Activated B cell treated with CpG ODN at 0.5 μM for 24 hours (primary cell): ENCODE results near the gene TIMM29. TPM values are rescaled to one million over a fixed set of nuclear protein-coding genes. Genes with fewer than 3 reads are reported as not detected.

Experiments
- ATAC-seq: fragments of 200-7000 bp; cut with Tn5 transposase; one replicate; pipeline ENCODE4 v1.10.0; 2021; ENCODE audit warnings: low read depth, mild to moderate bottlenecking, moderate library complexity
- CTCF ChIA-PET: fragments of 350-600 bp; sonication (Branson Sonifier 250); formaldehyde crosslinking; loops from one replicate; lab custom pipeline; 2021; ENCODE audit warnings: antibody characterized with exemption; lab: Charles Lee
- POLR2A ChIA-PET: fragments of 350-600 bp; sonication (Branson Sonifier 250); formaldehyde crosslinking; loops from one replicate; lab custom pipeline; 2021; ENCODE audit warnings: antibody characterized with exemption; lab: Charles Lee
- DNase-seq: peaks from one replicate; pipeline ENCODE4 v3.0.0; 2022
- H3K27ac Mint-ChIP-seq: one replicate; pipeline ENCODE4 v1.8.0; 2020; ENCODE audit warnings: mixed read lengths
- H3K27me3 Mint-ChIP-seq: one replicate; pipeline ENCODE4 v1.8.0; 2021; ENCODE audit warnings: mixed read lengths
- H3K36me3 Mint-ChIP-seq: one replicate; pipeline ENCODE4 v1.8.0; 2021; ENCODE audit warnings: low read depth, mixed read lengths
- H3K4me1 Mint-ChIP-seq: one replicate; pipeline ENCODE4 v1.8.0; 2021; ENCODE audit warnings: mixed read lengths
- H3K4me3 Mint-ChIP-seq: one replicate; pipeline ENCODE4 v1.8.0; 2020; ENCODE audit warnings: mild to moderate bottlenecking, mixed read lengths
- H3K9me3 Mint-ChIP-seq: one replicate; pipeline ENCODE4 v1.8.0; 2020; ENCODE audit warnings: mixed read lengths
- CTCF ChIP-seq: fragments of 200-600 bp; IDR thresholded peaks from one replicate; pipeline ENCODE4 v1.8.0; 2022; ENCODE audit warnings: antibody characterized with exemption, mild to moderate bottlenecking
- intact Hi-C: fragments of 100-400 bp; cut with micrococcal nuclease; formaldehyde crosslinking; loops from one replicate; pipeline ENCODE4 v1.15.1; 2024
- total RNA-seq: library from RNA; stranded (reverse); gene quantifications from 2 replicates; pipeline ENCODE4 v1.2.3, GENCODE V29; 2022

The TIMM29 gene
- total RNA-seq, 1 donor from 2014 or later, result 19.5 TPM

DNA sequence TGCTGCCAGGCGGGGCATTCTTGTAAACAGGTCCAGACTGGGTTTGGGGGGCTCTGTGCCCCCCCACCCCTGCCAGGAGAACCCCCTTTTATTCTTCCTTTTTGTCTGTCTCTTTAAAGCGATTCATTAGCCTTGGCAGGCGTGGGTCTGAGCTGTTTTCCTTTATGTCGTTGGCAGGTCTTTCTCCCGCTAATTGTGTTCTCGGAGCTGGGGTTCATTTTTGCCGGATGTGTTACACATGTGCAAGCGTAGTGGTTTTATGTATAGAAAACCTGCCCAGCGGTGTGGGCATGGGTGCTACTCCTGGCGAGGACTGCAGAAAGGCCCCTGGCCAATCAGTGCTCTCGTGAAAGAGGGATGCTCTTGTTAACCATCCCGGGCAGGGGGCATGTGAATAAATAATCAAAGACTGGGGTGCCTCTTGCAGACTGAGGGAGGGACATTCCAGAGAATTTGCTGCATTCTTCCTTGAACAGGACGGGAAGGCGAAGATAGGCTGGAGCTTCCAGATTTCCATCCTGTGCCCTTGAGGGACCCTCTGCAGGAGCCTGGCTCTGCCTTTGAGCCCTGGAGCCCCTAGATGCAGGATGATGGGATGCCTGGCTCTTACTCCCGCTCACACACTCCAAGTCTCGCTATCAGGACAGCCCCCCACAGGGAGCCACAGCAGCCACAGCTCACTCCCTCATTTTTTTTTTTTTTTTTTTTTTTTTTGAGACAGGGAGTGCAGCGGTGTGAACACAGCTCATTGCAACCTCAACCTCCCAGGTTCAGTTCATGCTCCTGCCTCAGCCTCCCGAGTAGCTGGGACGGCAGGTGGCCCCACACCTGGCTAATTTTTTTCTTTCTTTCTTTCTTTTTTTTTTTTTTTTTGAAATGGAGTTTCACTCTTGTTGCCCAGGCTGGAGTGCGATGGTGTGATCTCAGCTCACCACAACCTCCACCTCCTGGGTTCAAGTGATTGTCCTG lies 43.1 kb upstream of the TIMM29 start:
- intact Hi-C loops, result no loop called here
- DNase-seq (no peak), ATAC-seq (no peak)
- peaks cover 12% of the 10 kb centered on the region for H3K4me1 Mint-ChIP-seq
- no peaks in the 10 kb centered on the region for H3K27me3 Mint-ChIP-seq
- no peak overlapping the region for H3K4me3 Mint-ChIP-seq
- ChIA-PET POLR2A (no interaction called here), CTCF (no interaction called here)
- peaks cover 3% of the 10 kb centered on the region for H3K36me3 Mint-ChIP-seq
- no peak for TF ChIP-seq CTCF
- H3K9me3 Mint-ChIP-seq, result no peaks in the 10 kb centered on the region
- no peak overlapping the region for H3K27ac Mint-ChIP-seq

DNA sequence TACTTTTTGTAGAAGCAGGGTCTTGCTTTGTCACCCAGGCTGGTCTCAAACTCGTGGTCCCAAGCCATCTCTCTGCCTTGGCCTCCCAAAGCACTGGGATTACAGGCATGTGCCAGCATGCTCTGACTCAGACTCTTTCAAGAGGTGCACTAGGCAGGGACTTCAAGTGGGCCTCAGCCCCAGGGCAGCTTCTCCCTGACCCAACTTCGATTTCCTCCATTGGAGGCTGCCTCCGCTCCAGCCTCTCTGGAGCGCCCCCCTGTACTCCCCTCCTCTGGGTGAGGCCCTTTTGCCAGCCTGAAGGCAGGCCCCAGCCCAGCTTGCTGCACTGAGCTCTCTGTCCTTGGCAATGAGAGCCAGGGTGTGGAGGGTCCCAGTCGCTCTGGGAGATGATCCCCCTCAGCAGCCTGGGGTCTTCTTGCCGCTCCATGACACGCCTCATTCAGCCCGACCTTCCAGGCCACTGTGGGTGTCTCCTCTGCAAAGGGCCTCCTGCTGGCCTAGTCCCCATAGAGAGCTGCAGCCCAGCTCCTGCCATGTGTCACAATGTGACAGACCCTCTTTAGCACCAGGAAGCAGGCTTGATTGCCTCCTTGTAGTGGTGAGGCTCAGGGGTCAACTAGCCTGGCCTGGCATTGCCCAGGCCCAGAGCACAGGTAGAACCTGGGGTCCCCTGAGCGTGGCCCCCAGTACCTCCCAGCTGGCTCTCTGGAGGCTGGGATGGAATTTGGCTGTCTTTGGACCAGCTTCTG lies 40.8 kb upstream of the TIMM29 start:
- Mint-ChIP-seq H3K4me3 (no peak overlapping the region), H3K4me1 (peaks cover 12% of the 10 kb centered on the region), H3K27me3 (no peaks in the 10 kb centered on the region), H3K36me3 (peaks cover 3% of the 10 kb centered on the region), H3K9me3 (no peaks in the 10 kb centered on the region), H3K27ac (no peak overlapping the region)
- intact Hi-C loops, result no loop called here
- ChIA-PET POLR2A (interaction anchor here (0.6 kb wide), 2 partner anchors 15 to 1881 kb away, joined by 3 to 9 read pairs; no protein-coding TSS in a partner anchor), CTCF (interaction anchor here (0.8 to 1.3 kb wide), 2 partner anchors 15 to 17 kb away, joined by 3 read pairs; no protein-coding TSS in a partner anchor)
- no peak for DNase-seq
- no peak for TF ChIP-seq CTCF
- no peak for ATAC-seq

DNA sequence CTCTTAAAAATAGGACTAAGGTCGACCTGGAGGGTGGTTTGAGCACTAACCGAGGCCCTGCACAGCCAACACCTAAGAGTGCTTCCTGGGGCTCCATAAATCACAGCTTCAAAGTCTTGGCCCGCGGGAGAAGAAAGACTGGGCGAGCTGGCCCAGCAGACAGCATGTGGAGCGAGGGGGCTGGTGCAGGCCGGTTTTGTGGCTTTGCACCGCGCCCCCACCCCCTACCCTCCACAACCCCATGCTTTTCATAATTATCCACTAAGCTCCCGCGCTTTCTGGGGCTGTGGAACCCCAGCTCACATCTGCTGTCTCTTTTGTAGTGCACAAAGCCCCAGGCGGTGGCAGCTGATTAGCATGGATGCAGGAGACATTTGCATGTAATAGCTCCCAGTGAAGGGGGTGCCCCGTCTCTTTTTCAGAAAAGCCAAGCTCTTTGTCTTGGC lies 40.2 kb upstream of the TIMM29 start:
- CTCF ChIA-PET, result interaction anchor here (0.8 to 1.3 kb wide), 3 partner anchors 16 to 24 kb away, joined by 3 read pairs; no protein-coding TSS in a partner anchor
- no peak overlapping the region for H3K4me3 Mint-ChIP-seq

DNA sequence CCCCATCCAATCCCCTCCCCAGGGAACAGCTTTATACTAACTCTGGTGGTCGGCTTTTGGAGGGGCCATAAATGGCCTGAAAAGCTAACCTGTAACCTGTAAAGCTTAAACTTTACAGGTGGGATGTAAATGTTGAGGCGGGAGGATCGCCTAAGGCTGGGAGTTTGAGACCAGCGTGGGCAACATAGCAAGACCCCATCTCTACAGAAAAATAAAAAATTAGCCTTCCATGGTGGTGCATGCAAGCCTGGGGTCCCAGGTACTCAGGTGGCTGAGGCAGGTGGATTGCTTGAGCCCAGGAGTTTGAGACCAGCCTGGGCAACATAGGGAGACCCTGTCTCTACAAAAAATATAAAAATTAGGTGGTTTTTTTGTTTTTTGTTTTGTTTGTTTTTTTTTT lies 38.7 kb upstream of the TIMM29 start:
- H3K36me3 Mint-ChIP-seq, result peaks cover 3% of the 10 kb centered on the region
- intact Hi-C loops, result no loop called here
- H3K27ac Mint-ChIP-seq, result no peak overlapping the region
- no peak for ATAC-seq
- H3K4me3 Mint-ChIP-seq, result no peak overlapping the region
- no peaks in the 10 kb centered on the region for H3K27me3 Mint-ChIP-seq
- no peak for DNase-seq
- ChIA-PET POLR2A (no interaction called here), CTCF (no interaction called here)
- TF ChIP-seq CTCF, result no peak
- H3K4me1 Mint-ChIP-seq, result peaks cover 10% of the 10 kb centered on the region
- no peaks in the 10 kb centered on the region for H3K9me3 Mint-ChIP-seq

More for the DNA sequence above, 40.2 kb upstream of the TIMM29 start:
- DNase-seq (no peak), ATAC-seq (peak; percentile 34)
- Mint-ChIP-seq H3K4me1 (peaks cover 12% of the 10 kb centered on the region), H3K27me3 (no peaks in the 10 kb centered on the region), H3K9me3 (no peaks in the 10 kb centered on the region), H3K36me3 (peaks cover 3% of the 10 kb centered on the region), H3K27ac (no peak overlapping the region)
- POLR2A ChIA-PET, result interaction anchor here (0.6 kb wide), 1 partner anchor 1880 kb away, joined by 3 read pairs; no protein-coding TSS in a partner anchor
- no peak for TF ChIP-seq CTCF
- intact Hi-C loops, result no loop called here
